ENCODE results near the gene EDNRA.

- TF ChIP-seq EZH2 (IDR thresholded peaks at IDR 0.05; ENCODE audit: borderline replicate concordance, low read length): no peak
- TF ChIP-seq, protein P1, sequence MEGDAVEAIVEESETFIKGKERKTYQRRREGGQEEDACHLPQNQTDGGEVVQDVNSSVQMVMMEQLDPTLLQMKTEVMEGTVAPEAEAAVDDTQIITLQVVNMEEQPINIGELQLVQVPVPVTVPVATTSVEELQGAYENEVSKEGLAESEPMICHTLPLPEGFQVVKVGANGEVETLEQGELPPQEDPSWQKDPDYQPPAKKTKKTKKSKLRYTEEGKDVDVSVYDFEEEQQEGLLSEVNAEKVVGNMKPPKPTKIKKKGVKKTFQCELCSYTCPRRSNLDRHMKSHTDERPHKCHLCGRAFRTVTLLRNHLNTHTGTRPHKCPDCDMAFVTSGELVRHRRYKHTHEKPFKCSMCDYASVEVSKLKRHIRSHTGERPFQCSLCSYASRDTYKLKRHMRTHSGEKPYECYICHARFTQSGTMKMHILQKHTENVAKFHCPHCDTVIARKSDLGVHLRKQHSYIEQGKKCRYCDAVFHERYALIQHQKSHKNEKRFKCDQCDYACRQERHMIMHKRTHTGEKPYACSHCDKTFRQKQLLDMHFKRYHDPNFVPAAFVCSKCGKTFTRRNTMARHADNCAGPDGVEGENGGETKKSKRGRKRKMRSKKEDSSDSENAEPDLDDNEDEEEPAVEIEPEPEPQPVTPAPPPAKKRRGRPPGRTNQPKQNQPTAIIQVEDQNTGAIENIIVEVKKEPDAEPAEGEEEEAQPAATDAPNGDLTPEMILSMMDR (conservative IDR thresholded peaks at IDR 0.05 in 1 of 2, IDR thresholded peaks at IDR 0.05 in 1 of 2; ENCODE audit: extremely low read depth in 1 of 2, insufficient read depth in 1 of 2, low read depth in 1 of 2, low read length in 2 of 2): no peak
Measured at GRCh38 chr4:147530134-147530533, 49.2 kb downstream of the EDNRA start.
